ENCODE results near the gene TKTL1.

Gene TKTL1

DNA sequence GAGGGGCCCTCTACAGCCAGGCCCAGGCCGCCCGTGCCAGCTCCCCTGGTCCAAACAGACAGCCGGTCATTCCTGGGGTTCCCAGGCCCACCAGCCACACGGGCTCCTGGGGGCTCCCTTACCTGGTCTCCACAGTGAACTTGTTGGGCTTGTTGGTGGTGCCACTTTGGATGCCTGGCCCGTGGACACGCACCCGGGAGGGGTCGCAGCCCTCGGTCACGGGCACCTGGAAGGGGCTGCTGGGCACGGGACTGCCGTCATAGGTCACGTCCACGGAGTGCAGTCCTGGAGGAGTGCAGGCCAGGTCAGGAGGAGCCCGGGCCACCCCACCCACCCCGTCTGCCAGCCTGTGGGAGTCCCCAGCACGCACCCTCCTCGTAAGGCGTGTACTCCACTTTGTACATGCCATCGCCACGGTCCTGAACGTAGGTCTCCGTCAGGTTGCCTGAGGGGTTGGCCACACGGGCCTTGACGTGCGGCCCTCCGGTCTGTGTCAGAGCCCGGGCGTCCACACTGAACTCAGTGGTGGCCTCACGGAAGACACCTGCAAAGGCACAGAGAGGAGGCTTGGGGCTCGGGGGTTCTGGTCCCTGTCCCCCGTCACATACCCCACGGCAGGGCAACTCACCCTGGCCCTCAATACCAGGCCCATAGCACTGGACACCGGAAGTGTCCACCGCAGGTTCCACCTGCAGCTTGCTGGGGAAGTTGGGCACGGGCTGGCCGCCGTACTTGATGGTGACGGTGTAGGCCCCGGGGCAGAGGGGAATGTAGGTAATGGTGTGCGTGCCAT is 64.0 kb downstream of the TKTL1 start:
- DNase-seq (ENCODE audit: low read depth in 2 of 2) = no peak

DNA sequence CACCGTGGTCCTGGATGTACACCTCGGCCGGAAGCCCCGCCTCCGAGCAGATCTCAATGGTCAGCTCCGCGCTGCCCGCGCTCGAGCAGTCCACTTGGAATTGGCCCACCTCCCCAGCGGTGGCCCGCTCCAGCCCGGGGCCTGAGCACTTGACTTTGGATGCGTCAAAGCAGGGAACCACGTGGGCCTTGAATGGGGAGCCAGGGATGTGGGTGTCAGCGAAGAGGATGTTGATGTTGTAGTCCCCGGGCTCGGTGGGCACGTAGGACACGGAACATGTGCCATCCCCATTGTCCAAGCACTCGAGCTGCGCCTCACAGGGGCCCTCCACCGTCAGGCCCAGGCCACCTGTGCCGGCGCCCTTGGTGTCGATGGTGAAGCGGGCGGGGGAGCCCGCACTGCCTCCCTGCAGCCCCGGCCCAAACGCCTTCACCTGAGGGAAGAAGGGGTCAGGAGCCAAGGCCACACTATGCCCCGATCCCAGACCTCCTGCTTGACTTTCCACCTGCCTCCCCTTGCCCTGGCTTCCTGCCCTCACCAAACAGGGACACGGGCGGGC is 64.6 kb downstream of the TKTL1 start:
- DNase-seq (ENCODE audit: low read depth in 2 of 2) = no peak

DNA sequence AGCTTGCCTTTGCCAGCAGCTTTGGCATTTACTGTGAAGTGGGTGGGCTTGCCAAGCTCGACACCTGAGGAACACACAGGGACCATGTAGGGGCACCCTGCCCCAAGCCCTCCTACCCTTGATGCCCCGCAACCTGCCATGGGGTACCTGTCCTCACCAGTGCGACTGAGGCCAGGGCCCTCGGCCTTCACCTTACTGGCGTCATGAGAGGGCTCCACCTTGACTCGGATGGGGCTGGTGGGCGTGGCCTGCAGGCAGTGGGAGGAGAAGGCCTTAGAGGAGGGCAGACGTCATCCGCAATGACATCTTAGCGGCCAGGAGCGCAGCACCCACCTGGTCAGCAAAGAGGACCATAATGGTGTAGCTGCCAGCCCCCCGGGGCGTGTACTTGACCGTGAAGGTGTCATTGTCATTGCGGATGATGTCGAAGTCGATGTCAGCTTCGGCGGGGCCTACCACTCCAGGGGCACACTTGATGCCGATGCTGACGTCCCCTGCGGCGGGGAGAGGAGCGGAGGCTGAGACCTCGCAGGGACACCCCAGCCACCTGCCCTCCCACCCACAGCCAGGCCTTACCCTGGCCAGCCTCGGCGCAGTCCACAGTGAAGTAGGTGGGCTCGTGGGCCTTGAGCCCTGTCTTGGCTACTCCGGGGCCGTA is 66.6 kb downstream of the TKTL1 start:
- no peak for DNase-seq (ENCODE audit: low read depth in 2 of 2)

DNA sequence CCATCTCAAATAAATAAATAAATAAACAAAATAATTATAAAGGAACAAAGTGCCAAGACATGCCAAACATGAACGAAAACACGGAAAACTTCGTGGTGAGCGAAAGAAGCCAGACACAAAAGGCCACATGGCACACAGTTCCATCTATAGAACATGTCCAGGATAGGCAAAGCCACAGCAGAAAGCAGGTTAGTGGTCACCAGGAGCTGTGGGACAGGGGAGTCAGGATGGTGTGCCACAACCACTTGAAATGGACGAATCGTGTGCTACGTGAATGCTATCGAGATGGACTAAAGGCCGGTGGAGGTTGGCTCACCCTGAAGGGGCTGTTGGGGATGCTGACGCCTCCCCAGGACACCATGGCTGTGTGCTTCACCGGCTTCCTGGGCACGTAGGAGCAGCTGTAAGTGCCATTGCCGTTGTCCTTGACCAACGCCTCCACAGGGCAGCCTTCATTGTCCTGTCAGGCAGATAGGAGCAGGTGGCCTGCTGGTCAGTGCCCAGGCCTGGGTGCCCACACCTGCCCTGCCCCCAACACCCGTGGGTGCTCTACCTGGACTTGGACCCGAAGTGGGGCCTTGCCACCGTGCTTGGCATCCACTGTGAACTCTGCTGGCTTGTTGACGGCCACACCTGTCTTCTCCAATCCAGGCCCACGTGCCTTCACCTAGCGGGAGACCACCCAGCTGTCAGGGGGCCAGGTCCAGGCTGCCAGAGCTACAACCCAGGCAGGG is 68.3 kb downstream of the TKTL1 start:
- no peak for DNase-seq (ENCODE audit: low read depth in 2 of 2)

DNA sequence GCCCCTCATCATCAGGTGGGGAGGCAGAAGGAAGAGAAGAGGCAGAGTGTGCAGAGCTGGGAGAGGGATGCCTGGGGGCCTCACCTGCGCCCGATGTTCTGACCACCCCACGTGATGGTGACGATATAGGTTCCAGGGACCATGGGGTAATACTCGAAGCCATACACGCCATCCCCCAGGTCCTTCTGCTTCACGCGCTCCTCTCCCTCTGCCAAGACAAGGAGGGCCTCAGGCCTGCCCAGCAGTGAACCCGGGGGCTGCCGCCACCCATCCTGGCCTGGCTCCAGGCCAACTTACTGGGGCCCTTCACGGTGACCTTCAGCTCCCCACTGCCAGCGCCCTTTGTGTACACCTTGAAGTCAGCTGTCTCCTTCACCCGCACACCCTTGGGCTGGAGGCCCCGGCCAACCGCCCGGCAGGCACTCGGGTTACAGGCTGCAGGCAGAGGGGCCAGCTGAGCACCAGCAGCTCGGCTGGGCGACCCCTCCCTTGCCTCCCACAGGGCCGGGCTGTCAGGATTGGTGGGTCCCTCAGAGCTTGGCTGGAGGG is 69.5 kb downstream of the TKTL1 start:
- DNase-seq (ENCODE audit: low read depth in 2 of 2) = no peak

DNA sequence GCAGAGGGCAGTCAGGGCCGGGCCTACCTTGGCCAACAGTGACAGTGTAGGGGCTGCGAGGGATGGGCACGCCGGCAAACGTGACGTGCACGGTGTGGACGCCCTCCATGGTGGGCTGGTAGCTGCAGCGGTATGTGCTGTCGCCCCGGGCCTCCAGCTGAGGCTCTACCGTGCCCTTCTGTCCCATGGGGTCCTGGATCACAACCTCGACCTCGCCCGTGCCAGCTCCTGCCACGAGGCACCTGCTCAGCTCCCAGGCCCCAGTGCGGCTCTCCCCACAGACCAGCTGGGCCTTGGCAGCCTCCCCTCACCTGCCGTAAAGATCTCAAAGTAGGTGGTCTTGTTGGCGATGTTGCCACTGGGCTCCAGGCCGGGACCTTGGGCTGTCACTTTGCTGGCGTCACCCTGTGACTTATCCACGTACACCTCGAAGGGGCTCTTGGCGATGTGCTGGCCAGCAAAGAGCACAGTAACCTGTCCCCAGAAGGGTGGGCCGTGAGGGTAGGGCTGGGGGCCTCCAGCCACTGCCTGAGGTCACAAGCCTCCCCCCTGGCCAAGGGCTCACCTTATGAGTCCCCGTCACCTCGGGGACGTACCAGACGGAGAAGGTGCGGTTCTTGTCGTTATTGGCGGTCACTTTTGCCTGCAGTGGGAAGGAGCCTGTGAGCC is 70.5 kb downstream of the TKTL1 start:
- no peak for DNase-seq (ENCODE audit: low read depth in 2 of 2)

DNA sequence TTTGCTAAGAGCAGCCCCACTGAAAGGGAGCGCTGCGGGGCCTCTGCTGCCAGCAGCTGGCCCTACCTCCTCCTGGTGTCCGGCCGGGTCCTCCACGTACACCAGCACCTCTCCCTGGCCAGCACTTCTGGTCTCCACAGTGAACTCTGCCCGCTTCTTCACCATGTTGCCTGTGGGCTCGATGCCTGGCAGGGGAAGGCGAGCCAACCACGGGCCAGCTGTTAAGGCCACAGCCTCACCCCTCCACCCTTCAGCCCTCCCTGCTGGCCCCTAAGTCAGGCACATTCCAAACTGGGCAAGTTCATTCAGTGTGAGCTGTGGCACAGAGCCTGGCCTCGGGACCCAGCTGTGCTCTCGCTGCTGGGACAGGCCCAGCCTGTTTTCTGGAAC is 71.1 kb downstream of the TKTL1 start:
- DNase-seq (ENCODE audit: low read depth in 2 of 2) = no peak

DNA sequence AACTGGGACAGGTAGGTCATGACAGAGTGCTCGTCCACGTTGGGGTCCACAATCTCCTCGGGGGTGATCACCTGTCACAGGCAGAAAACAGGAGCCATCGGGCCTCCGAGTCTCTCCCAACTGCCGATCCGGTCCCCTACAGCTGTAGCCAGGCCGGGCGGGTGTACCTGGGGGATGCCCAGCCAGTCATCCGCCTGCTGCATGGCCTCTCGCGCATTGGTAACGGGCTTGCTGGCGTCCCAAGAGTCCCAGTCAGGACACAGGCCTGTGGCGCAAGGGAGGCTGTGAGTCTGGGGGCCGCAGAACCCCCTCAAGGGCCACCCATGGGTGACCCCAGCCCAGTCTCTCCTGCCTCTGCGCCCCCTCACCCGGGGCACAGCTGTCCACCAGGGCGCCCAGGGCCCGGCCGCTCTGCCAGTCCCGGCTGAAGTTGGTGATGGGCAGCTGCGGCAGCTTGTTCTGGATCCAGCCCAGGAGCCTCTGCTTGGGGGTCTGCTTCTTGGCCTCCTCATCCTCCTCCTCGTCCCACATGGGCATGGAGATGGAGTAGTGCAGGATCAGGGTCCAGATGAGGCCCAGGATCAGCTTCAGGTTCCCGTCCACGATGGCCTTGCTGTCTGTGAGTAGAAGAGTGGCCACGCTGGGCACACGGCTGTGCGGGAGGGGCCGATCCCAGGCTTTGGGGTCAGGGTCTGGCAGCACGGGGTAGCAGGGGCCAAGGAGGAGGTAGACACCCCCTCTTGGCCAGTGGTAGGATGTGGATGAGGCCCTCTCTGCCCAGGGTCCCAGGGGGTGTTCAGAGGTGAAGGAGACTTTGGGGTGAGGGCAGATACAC is 72.1 kb downstream of the TKTL1 start:
- DNase-seq (ENCODE audit: low read depth in 2 of 2) = no peak

DNA sequence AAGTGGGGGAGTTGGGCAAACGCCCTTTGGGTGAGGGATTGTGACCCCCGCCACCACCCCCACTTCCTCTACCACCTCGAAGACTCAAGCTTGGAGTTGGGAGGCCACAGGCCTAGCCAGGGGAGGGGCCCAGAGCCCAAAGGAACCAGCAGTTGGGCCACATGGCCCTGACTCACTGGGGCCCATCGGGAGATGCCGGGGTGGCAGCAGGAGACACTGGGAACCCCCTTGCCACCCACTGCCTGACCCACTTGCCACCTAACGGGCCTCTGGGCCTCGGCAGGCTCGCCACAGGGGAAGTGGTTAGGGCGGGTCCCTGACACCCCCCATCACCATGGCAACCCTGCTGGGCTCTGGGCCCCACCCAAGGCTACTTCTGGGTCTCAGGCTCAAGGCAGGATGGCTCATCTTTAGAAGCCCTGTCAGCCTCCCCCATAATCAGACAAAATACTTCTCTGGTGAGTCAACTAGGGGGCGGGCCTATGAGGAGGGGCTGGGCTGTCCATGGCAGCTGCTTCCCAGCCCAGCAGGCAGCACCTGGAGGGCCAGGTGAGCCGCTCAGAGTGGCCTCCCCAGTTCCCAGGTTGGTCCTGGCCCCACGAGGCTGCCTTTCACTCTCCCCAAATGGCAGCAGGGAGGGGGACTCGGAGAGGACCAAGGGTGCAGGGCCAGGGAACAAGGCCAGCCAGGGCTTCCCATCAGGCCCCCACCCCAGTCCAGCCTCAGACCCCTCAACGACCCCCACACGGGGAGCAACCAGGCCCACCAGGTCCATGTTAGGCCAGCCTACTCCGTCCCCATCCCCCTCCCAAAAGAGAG is 73.2 kb downstream of the TKTL1 start:
- peak; percentile 89 for DNase-seq (ENCODE audit: low read depth in 2 of 2)

DNA sequence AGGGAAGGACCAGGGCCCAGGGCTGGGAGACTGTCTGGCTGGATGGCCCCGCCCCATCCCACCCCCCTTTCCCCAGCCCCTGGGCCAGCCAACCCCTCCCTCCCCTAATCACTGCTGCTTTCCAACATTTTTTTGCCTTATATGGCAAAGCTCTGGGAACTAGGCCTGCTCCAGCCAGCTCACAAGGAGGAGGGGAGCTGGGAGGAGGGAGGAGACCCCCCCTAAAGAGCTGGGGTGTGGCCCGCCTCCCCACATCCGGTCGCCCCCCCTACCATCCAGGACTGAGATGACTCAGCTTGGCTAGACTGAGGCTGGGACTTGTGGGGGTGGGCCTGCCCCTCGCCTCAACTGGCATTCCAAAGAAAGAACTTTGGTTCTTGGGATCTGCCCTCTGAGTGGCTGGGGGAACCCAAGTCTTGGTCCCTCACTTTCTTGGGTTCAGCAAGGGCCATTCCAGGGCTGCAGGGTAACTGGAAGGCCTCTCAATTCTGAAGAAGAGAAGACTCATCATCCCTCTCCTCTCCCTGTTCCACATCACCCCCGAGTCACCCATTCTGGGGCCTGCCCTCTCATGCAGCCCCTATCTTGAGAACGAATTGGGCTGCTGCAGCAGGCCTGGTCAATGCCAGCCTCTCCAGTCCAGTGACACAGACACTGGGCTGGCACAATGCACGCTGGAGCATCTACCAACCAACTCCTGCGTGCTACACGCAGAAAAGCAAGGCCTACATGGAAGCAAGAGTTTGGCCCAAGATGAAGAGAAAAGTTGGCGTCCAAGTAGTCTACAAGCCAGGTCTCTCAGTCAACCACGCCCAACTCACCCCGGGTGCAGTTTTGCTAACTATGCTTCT is 74.1 kb downstream of the TKTL1 start:
- DNase-seq (ENCODE audit: low read depth in 2 of 2) = peak in 1 of 2 donors; percentile 49

DNA sequence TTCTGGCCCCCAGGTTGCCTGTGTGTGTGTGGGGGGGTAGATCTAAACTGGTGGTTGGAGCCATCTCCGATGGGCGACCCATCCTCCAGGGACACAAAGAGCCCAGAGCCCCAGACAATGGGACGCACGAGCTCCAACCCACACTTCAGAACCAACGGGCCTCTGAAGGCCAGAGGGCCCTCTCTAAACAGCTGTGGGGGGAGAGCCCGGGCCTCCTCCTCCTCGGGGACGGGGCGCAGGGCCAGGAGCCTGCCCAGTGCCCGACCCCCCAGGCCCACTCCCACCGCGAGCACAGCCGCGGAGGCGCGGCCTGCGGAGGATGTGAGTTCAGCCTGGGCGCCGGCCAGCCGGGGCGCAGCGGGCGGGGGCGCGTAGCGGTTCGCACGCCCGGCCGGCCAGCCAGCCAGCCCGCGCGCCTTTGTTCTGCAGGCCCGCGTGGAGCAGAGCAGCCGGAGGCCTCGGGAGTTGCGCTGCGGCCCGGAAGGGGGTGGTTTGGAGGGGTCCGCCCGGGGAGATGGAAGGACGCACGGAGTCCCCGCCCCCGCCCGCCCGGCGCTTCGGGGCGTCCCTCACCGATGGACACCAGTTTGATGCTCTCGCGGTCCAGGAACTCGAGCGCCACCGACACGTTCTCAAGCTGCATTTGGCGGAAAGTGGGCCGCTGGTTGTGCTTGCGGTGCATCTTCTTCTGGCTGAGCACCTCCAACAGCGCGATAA is 74.9 kb downstream of the TKTL1 start:
- DNase-seq (ENCODE audit: low read depth in 2 of 2) = no peak

DNA sequence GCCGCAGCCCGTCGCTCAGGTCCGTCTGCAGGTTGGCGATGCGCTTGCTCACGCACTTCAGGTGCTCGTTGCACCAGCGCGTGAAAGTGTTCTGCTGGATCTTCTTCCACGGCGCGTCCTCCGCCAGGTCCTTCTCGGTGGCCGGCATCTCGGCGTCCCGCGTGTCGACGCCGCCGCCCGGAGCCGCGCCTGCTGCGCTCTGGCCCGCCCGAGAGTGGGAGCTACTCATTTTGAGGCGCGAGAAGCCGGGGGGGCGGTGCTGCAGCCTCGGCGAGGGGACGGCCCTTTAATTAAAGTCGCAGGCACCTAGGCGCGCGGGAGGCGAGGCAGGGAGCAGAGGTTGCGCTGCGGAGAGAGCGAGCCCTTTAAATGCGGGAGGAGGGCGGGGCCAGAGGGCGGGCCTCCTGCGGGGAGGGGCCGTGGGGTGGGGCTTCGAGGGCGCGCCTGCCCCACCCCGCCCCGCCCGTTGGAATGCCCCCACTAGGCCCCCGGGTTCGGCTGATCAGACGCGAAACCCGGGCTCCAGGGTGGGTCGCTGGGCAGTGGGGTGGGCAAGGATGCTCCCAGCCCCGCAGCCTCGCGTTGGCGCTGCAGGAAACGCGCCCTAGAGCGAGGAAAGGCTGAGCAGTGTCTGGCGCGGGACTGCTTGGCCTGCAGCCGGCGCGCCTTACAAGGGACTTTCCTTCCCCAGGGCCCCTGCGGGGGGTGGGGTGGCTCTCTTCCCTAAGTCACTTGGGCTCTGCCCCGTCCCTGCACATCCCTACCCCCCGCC is 75.6 kb downstream of the TKTL1 start:
- DNase-seq (ENCODE audit: low read depth in 2 of 2) = peak; percentile 88 to 89

DNA sequence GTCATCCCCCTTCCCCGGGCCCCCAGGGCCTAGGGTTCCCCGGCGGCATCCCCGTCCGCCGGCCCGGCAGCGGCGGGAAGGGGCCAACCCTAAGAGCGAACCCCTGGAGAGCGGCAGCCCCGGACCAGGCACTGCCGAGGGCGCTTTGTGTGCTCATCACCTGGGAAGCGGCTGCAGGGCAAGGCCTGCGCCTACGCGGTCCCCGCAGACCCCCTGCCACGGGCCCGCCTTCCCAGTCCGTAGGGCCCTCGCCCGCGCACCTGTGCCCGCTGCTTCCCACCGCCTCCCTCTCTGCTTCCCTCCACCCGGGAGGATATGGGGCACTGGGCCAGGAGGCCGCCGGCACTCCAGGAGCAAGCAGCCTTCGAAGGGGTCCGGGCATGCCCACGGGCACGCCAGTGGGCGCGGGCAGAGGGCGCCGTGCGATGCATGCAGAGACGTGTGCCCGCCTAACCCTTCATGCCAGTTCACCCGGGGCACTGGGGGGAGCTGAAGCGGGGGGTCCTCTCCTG is 76.2 kb downstream of the TKTL1 start:
- no peak for DNase-seq (ENCODE audit: low read depth in 2 of 2)

DNA sequence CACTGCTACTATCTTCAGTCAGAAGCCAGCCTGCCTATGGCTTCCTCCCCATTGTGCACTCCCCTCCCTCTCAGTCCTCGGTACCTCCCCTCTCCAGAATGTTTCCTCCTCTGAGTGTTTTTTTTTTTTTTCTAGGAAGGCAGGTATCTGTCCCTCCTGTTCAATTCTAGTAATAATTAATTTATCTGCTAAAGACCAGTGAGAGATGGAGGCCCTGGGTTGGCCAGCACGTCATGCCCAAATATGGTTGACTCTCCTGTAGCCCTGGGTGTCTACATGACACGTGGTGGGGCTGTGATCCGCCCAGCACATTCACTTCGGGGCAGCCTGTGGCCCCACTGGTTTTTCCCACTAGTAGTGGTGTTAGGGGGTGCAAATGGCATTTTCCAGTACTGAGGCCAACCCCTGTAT is 77.0 kb downstream of the TKTL1 start:
- peak in 1 of 2 donors; percentile 30 for DNase-seq (ENCODE audit: low read depth in 2 of 2)

DNA sequence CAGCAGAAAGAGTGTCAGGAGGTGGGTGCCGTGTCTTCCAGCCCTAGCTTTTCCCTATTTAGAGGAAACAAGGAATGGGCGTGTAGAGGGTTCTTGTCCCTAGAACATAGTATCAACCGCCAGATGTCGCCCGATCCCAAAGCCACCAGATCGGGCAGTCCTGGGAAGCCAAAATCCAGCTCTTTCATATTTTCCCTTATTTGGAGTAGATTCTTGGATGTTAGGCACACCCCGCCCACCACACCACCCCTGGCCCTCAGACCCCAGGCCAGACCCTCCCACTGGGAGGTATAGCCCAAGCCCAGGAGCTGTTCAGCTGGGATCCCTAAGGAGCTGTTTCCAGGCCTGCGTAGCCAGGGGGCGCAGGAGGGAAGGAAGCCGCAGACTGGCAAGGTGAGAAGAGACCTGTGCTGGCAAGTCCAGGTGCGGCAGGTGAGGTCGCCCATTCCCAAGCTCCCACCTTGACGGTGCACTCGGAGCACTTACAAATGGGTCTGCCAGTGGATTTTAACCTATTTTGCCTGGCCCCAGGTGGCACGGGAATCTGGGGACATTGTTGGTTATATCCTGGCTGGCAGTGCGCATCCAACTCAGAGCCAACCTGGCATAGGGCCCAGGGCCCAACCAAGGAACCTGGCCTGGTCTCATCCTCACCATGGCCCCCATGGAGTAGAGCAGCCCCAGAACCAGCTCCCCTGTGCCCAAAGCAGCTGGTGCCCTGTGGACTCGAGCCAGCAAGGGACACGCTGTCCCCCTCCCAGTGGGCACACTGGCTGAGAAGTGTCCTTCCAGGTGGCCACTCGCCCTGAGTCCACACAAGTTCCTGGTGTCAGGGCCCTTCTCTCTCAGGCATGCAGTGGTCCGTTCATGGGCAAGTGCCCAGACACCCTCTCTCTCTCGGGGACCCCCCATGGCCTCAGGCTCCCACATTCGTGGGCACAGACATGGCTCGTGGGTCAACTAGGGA is 78.0 kb downstream of the TKTL1 start:
- DNase-seq (ENCODE audit: low read depth in 2 of 2) = no peak
